Caco-2 (cell line): ENCODE results near the gene TCOF1. TPM values are rescaled to one million over a fixed set of nuclear protein-coding genes. Genes with fewer than 3 reads are reported as not detected.
A peak's percentile ranks its signal among the peaks of the same experiment; 100 is the strongest.

Experiments used
- BruUV-seq: library from RNA; stranded (reverse); fragments of 400-500 nt; replicated peaks from 2 replicates; lab custom pipeline; 2021; lab: Mats Ljungman, UMichigan
- CTCF ChIA-PET: fragments of 300-600 bp; sonication (Branson Sonifier 250); formaldehyde crosslinking; loops from one replicate; lab custom pipeline; 2022; ENCODE audit warnings: antibody characterized with exemption; lab: Charles Lee
- POLR2A ChIA-PET: fragments of 300-600 bp; sonication (Branson Sonifier 250); formaldehyde crosslinking; loops from one replicate; lab custom pipeline; 2022; ENCODE audit warnings: antibody characterized with exemption; lab: Charles Lee
- DNase-seq, 2 experiments: peaks; one replicate each; pipeline versions ENCODE4 v3.0.0 to v3.0.0-alpha.2; 2020 to 2022
- H3K27me3 ChIP-seq: replicated peaks from 2 replicates; pipeline ENCODE4 v1.6.0; 2011; ENCODE audit warnings: low read length; ENCODE audit not compliant: control insufficient read depth, insufficient read depth
- H3K36me3 ChIP-seq: 2 replicates; pipeline ENCODE4 v1.5.1; 2011; ENCODE audit warnings: low read length; ENCODE audit not compliant: control insufficient read depth, insufficient read depth
- H3K4me1 ChIP-seq: fragments of 250-450 bp; sonication (Bioruptor Pico); 2 replicates; pipeline ENCODE4 v1.5.1; 2020; ENCODE audit warnings: mild to moderate bottlenecking
- H3K4me3 ChIP-seq: 2 replicates; pipeline ENCODE4 v1.5.1; 2011; ENCODE audit warnings: low read depth, mild to moderate bottlenecking, control low read depth, low read length
- H3K9me3 ChIP-seq: fragments of 250-450 bp; sonication (Bioruptor Pico); 2 replicates; pipeline ENCODE4 v1.5.1; 2020; ENCODE audit warnings: mild to moderate bottlenecking, moderate library complexity
- H3K27ac Mint-ChIP-seq: one replicate; pipeline ENCODE4 v1.8.0; 2022; ENCODE audit warnings: mixed read lengths; ENCODE audit not compliant: unreplicated experiment
- H3K27me3 Mint-ChIP-seq: one replicate; pipeline ENCODE4 v1.8.0; 2022; ENCODE audit warnings: mixed read lengths; ENCODE audit not compliant: insufficient read depth, unreplicated experiment
- H3K36me3 Mint-ChIP-seq: one replicate; pipeline ENCODE4 v1.8.0; 2022; ENCODE audit warnings: mild to moderate bottlenecking, mixed read lengths; ENCODE audit not compliant: insufficient read depth, unreplicated experiment
- H3K4me1 Mint-ChIP-seq: one replicate; pipeline ENCODE4 v1.8.0; 2022; ENCODE audit warnings: low read depth, mixed read lengths; ENCODE audit not compliant: unreplicated experiment
- H3K4me3 Mint-ChIP-seq: one replicate; pipeline ENCODE4 v1.8.0; 2022; ENCODE audit warnings: mild to moderate bottlenecking, moderate library complexity, mixed read lengths; ENCODE audit not compliant: unreplicated experiment
- H3K9me3 Mint-ChIP-seq: one replicate; pipeline ENCODE4 v1.8.0; 2022; ENCODE audit warnings: mixed read lengths; ENCODE audit not compliant: unreplicated experiment
- CTCF ChIP-seq, 2 experiments: fragments of 200-600 bp in 1 of 2; IDR thresholded peaks; 1 replicate in 1 of 2; 2 replicates in 1 of 2; pipeline versions ENCODE4 v1.5.1 to v1.8.0; 2011 to 2022; ENCODE audit warnings: antibody characterized with exemption in 1 of 2, control low read depth in 1 of 2, inconsistent platforms in 1 of 2, low read depth in 1 of 2, low read length in 1 of 2, mild to moderate bottlenecking in 1 of 2, moderate library complexity in 1 of 2; ENCODE audit not compliant: insufficient read depth in 1 of 2, severe bottlenecking in 1 of 2, unreplicated experiment in 1 of 2
- intact Hi-C: fragments of 100-400 bp; cut with micrococcal nuclease; formaldehyde crosslinking; loops from one replicate; pipeline ENCODE4 v1.10.0; 2022; ENCODE audit not compliant: unreplicated experiment
- total RNA-seq: library from RNA; stranded (reverse); gene quantifications from 2 replicates; pipeline ENCODE4 v1.2.3, GENCODE V29; 2022

TCOF1 gene
- total RNA-seq, 1 experiment from 2014 or later = 112 TPM

- Histone ChIP-seq H3K4me1 (peaks cover 16% of the 10 kb centered on the region), H3K4me3 (no peak overlapping the region), H3K27me3 (no peaks in the 10 kb centered on the region), H3K36me3 (no peaks in the 10 kb centered on the region), H3K9me3 (no peaks in the 10 kb centered on the region)
- intact Hi-C loops = loop anchor here (2.0 kb wide), 1 partner anchor 17 kb away; the partner anchor contains the start of gene CD74
- no peak for DNase-seq
- no peak for TF ChIP-seq CTCF (IDR thresholded peaks at IDR 0.05; ENCODE audit: insufficient read depth in 1 of 2, low read depth in 1 of 2, low read length in 1 of 2, severe bottlenecking in 1 of 2, unreplicated experiment in 1 of 2)
- Mint-ChIP-seq H3K27ac (peak overlapping the region; percentile 72), H3K4me1 (peaks cover 22% of the 10 kb centered on the region), H3K27me3 (no peaks in the 10 kb centered on the region), H3K36me3 (peaks cover 4% of the 10 kb centered on the region), H3K4me3 (no peak overlapping the region), H3K9me3 (no peaks in the 10 kb centered on the region)
- no TSS peak for BruUV-seq
- POLR2A ChIA-PET = no interaction called here
- CTCF ChIA-PET = no interaction called here
Observed at GRCh38 chr5:150429410-150429873, 71.9 kb downstream of the TCOF1 start.

GRCh38 chr5:150431048-150431447, 73.6 kb downstream of the TCOF1 start:
- no peak overlapping the region for H3K4me3 ChIP-seq
- no peak for TF ChIP-seq CTCF (IDR thresholded peaks at IDR 0.05; ENCODE audit: insufficient read depth in 1 of 2, low read depth in 1 of 2, low read length in 1 of 2, severe bottlenecking in 1 of 2, unreplicated experiment in 1 of 2)
- BruUV-seq = no TSS peak
- H3K9me3 ChIP-seq = no peaks in the 10 kb centered on the region
- H3K36me3 Mint-ChIP-seq = peaks cover 4% of the 10 kb centered on the region
- H3K27me3 Mint-ChIP-seq = no peaks in the 10 kb centered on the region
- peaks cover 16% of the 10 kb centered on the region for H3K4me1 ChIP-seq
- intact Hi-C loops = no loop called here
- no peak overlapping the region for H3K4me3 Mint-ChIP-seq
- H3K27me3 ChIP-seq = no peaks in the 10 kb centered on the region
- no peak overlapping the region for H3K27ac Mint-ChIP-seq
- ChIA-PET POLR2A (no interaction called here), CTCF (interaction anchor here (0.6 to 1.4 kb wide), 2 partner anchors 11 to 305 kb away, joined by 3 to 5 read pairs; no protein-coding TSS in a partner anchor)
- peaks cover 22% of the 10 kb centered on the region for H3K4me1 Mint-ChIP-seq
- no peaks in the 10 kb centered on the region for H3K36me3 ChIP-seq
- H3K9me3 Mint-ChIP-seq = no peaks in the 10 kb centered on the region
- no peak for DNase-seq

- TF ChIP-seq CTCF (IDR thresholded peaks at IDR 0.05; ENCODE audit: insufficient read depth in 1 of 2, low read depth in 1 of 2, low read length in 1 of 2, severe bottlenecking in 1 of 2, unreplicated experiment in 1 of 2) = no peak
Observed at GRCh38 chr5:150431574-150431973, 74.1 kb downstream of the TCOF1 start.

More at GRCh38 chr5:150431574-150431973, 74.1 kb downstream of the TCOF1 start:
- no peak overlapping the region for H3K4me3 Mint-ChIP-seq
- Histone ChIP-seq H3K4me3 (no peak overlapping the region), H3K27me3 (no peaks in the 10 kb centered on the region), H3K9me3 (no peaks in the 10 kb centered on the region), H3K36me3 (no peaks in the 10 kb centered on the region), H3K4me1 (peaks cover 16% of the 10 kb centered on the region)
- peaks cover 22% of the 10 kb centered on the region for H3K4me1 Mint-ChIP-seq
- ChIA-PET CTCF (interaction anchor here (1.4 kb wide), 1 partner anchor 10 kb away, joined by 5 read pairs; no protein-coding TSS in a partner anchor), POLR2A (no interaction called here)
- no TSS peak for BruUV-seq
- no peak for DNase-seq
- H3K27me3 Mint-ChIP-seq = no peaks in the 10 kb centered on the region
- intact Hi-C loops = no loop called here
- peaks cover 4% of the 10 kb centered on the region for H3K36me3 Mint-ChIP-seq
- H3K9me3 Mint-ChIP-seq = no peaks in the 10 kb centered on the region
- no peak overlapping the region for H3K27ac Mint-ChIP-seq
